T1000 (cell line): Measurements from ENCODE around the gene PTOV1.
A peak's percentile ranks its signal among the peaks of the same experiment; 100 is the strongest.

Source experiments
- DNase-seq: peaks from one replicate; lab custom pipeline; 2025; ENCODE audit warnings: mixed read lengths; lab: John Stamatoyannopoulos, UW

PTOV1 gene

DNA sequence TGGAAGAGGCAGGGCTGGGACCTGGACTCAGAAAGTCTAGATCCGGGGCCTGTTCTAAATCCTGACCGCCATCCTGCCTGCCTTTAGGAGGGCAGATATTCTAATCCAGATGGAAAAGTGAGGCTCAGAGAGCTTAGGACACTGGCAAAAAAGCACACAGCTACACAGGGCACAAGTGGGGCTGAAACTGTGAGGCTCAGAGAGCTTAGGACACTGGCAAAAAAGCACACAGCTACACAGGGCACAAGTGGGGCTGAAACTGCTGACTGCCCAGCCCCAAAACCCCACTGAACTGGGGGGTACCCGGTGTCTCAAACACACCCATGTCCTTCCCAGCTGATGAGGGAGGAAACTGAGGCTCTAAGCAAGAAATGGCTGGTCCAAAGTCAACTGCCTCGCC is 24.2 kb downstream of the PTOV1 start:
- no peak for DNase-seq

DNA sequence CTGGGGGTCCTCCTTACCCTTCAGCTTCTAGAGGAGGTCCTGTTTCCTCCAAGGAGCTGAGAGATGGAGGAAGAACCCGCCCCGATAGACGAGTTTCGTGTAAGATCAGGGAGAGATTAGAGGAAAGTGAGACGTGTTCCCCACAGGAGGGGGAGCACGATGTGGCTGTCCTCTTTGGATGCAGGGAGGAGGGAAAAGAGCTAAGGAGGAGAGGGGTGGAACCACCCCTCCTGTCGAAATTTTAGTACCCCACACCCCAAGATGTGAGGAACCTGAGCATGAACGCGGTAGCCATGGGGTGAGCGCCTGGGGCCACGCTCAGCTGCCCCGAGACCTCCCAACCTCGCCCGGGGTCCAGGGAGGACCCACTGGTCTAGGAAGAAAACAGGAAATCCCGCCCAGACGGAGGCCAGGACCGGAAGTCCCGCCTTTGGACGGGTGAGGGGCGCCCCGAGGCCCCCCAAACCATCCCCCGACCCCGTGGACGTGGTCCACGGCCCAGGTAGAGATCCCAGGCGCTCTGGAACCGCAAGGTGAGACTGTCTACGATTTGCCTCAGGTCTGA is 25.0 kb downstream of the PTOV1 start:
- no peak for DNase-seq

GRCh38 chr19:49876422-49877019 is 25.6 kb downstream of the PTOV1 start:
- DNase-seq, result peak; percentile 95

DNA sequence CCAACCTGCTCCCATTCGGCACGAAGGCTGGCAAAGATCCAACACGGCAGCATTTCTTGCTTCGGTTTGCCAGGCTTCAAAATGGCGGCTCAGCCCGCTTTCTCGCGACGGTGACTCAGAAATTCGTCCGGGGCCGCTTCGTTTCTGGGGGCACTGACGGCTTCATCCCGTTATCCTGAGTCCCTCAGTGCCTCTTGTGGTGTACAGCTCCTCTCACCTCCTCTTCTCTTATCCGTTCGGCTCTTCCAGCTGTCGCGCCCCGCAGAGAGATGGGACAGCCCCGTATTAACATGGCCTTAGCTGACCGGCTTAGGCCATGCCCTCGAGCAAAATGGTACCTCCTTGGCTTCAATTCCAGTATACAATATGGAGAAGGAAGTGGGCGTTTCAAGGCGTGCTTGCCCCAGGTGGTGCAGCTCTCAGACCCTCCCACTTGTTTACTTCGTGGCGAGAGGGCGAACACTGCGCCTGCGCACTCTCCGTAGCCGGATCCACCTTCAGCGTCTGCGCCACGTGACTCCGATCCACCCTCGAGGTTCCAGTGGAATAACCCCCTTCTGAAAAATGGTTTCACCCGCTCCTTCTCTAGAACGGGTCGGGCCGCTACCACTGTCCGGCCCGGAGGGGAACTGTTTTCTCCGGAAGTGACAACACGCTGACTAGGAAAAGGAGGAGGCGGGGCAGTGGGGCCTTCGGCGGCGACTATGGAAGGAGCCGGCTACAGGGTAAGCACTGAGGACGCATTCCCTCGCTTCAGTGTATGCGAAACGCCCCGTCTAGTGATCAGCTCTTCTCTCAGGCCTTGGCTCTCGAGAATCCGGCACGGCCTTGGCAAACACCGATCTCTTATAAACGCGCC is 26.3 kb downstream of the PTOV1 start, which contains the start of the genes AKT1S1 and TBC1D17:
Gene AKT1S1, minus strand, starts transcription at position 336 of the 859 bp plus-strand sequence. CDS start 4,060 bp downstream, outside the sequence.
Gene TBC1D17, plus strand, starts transcription at position 683 of the 859 bp plus-strand sequence. Its CDS starts 22 bp downstream, at position 705.
- DNase-seq, result peak; percentile 98

DNA sequence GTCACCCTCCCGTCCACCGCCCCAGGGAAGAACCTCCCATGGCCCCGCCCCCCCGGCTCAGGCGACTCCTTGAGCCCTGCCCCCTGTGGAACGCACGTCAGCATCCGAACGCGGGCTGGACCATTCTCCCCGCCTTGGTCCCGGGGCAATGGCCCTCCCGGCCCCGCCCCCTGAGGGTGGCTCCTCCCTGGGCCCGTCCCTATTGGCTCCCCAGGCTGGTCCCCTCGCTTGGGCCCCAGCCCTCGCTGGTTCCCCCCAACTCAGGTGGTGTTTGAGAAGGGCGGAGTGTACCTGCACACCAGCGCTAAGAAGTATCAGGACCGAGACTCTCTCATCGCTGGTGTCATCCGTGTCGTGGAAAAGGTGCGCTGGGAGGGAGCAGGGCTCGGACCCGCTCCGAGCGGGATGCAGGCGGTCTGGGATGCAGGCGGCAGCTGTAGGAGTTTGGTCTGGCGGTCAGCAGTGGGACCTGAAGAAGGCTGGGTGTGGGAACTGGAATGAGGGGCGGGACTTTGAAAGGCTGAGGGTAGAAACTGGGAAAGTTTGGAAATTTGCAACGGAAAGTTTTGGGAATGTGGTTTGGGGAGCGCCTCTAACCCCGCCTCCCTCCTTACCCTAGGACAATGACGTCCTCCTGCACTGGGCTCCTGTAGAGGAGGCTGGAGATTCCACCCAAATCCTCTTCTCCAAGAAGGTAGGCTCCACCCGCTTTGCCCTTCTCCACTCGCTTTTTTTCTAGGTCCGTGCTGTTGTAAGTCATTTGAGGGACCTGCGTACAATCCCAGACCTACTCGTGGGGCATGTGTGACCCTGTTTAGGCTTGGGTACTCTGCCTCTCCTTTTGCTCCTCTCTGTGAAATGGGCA is 27.2 kb downstream of the PTOV1 start:
- peak; percentile 95 for DNase-seq

DNA sequence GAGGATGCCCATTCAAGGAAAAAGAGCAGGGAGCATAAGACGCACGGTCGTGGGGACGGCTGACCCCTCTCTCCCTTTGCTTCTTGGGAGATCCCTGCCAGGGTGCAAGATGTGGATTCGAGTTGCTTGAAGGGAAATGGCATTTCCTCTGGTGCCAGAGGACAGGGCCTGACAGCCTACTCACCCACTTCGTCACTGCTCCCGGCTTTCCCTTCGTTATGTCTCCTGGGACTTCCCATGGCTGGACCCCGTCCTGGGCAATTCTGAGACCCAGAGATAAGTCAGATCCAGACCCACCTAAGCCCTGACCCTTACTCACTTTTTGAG is 27.7 kb downstream of the PTOV1 start:
- DNase-seq, result no peak

GRCh38 chr19:49879243-49879963 is 28.4 kb downstream of the PTOV1 start:
- DNase-seq, result no peak

- DNase-seq, result no peak
Measured at GRCh38 chr19:49880162-49880869, 29.4 kb downstream of the PTOV1 start.

- DNase-seq, result no peak
Measured at GRCh38 chr19:49881186-49881585, 30.2 kb downstream of the PTOV1 start.

GRCh38 chr19:49881672-49882394 is 30.9 kb downstream of the PTOV1 start:
- DNase-seq, result no peak

GRCh38 chr19:49882643-49883042 is 31.7 kb downstream of the PTOV1 start:
- DNase-seq, result no peak

DNA sequence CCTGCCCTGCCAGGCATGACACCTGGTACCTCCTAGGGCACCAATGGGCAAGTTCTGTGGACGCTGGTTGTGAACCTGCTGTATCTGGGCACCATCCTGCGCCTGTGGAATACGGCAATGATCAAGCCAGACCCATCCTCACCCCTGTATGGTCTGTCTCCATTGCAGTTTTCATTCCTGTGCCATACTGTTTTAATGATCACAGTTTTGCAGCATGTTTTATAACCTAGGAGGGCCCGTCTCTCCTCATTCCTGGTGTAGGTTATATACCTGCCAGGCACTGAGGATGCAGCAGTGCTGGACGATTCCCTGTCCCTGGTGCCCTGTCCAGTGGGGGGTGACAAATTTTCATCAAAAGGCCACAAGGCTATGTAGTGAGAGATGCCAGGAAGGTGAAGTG is 32.1 kb downstream of the PTOV1 start:
- no peak for DNase-seq

GRCh38 chr19:49884109-49884508 is 33.1 kb downstream of the PTOV1 start:
- DNase-seq, result no peak

DNA sequence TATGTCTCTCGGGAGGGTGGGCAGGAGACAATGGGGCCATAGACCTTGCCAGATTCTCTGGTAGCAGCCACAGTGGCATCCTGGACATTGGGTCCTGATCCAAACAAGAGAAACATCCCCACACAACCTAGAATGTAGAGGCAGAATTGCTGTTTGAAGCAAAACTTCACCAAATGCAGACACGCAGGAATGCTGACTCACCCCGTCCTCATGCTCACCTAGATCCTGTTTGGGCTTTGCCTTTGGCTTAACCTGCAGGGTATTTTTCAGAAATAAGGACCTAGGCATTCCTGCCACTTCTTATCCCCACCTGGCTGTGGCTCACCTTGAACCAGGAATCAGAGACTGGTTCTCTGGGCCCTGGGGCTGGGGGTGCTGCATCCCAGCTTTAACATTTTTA is 33.8 kb downstream of the PTOV1 start:
- DNase-seq, result no peak

GRCh38 chr19:49887037-49887664 is 36.2 kb downstream of the PTOV1 start:
- no peak for DNase-seq

DNA sequence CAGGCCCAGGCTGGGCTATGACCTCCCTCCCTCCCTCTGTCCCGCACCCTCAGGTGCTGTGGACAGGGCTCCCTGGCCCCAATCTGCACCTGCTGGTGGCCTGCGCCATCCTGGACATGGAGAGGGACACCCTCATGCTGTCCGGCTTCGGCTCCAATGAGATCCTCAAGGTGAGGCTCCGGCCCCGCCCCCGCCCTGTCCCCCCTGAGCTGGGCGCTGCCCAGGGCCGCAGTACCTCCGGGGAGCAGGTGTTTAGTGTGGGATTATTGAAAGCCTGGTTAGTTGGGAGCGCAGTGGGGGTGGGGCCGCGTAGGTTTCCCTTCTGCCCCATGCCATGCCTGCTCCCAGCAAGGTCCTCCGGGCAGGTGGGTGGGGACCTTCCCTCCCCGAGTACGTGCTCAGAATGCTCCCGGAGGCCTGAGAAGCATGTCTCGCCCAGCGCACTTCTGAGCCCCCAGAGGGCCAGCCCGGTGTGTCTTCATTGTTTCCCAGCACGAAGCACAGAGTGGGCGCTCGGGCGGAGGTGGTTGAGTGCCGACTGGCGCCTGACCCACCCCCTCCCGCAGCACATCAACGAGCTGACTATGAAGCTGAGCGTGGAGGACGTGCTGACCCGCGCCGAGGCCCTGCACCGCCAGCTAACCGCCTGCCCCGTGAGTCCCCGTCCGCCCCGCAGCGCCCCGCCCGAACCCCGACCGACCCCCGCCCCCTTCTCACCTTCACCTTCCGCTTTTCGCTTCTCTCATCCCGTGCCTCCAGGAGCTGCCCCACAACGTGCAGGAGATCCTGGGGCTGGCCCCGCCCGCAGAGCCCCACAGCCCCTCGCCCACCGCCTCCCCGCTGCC is 36.9 kb downstream of the PTOV1 start:
- no peak for DNase-seq

- DNase-seq, result no peak
Measured at GRCh38 chr19:49888510-49888824, 37.5 kb downstream of the PTOV1 start.

GRCh38 chr19:49889038-49889686 is 38.2 kb downstream of the PTOV1 start:
- DNase-seq, result no peak
